Ovary (tissue), 3 donors: ENCODE measurements around the gene TMTC4.
"Not testable (repeated sequence)": the region's sequence is repeated elsewhere in the genome, so short reads cannot be mapped to it uniquely, and the experiment has no call there.

Source experiments
- CTCF ChIP-seq, 3 donors: fragments of 450-650 bp in 2 of 3; fragments of 200-600 bp in 1 of 3; IDR thresholded peaks; one replicate each; pipeline versions ENCODE4 v1.5.1 to v1.8.0; 2016 to 2022; ENCODE audit warnings: antibody characterized with exemption in 3 of 3, mild to moderate bottlenecking in 1 of 3
- POLR2A ChIP-seq: fragments of 450-650 bp; IDR thresholded peaks from one replicate; pipeline ENCODE4 v1.6.1; 2017; ENCODE audit warnings: antibody characterized with exemption, mild to moderate bottlenecking, moderate library complexity
- donor health status: DM: no; HTN: no; CAD: no.

DNA sequence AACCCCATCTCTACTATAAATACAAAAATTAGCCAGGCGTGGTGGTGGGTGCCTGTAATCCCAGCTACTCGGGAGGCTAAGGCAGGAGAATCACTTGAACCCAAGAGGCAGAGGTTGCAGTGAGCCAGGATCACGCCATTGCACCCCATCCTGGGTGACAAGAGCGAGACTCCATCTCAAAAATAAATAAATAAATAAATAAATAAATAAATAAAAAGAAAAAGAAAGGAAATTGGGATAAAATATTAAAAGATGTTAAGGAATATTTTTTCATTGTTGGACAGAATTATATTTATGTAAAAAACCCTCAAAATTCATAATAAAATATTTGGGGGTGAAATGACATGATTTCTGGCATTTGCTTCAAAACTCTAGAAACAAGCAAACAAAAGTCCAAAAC lies 97.4 kb downstream of the TMTC4 start:
- not testable (repeated sequence) for TF ChIP-seq CTCF (IDR thresholded peaks at IDR 0.05); POLR2A
